Kidney (tissue), 14 donors: ENCODE data around the gene TMEM30A. TPM values are rescaled to one million over a fixed set of nuclear protein-coding genes. Genes with fewer than 3 reads are reported as not detected.

ENCODE experiments used
- DNase-seq, 5 donors: peaks; one replicate each; pipeline ENCODE4 v3.0.0-alpha.2; 2013 to 2020
- FAIRE-seq: peaks from 2 replicates; lab custom pipeline; 2012; peaks lifted over from hg19 to GRCh38; lab: Jason Lieb, UNC
- H3K27ac ChIP-seq, 2 donors: one replicate each; pipeline ENCODE4 v1.7.0; 2013; ENCODE audit warnings: low read depth in 2 of 2, low read length in 2 of 2, inconsistent platforms in 1 of 2
- H3K27me3 ChIP-seq: one replicate; pipeline ENCODE4 v1.7.1; 2013; ENCODE audit warnings: low read length, inconsistent platforms; ENCODE audit not compliant: control insufficient read depth, insufficient read depth
- H3K36me3 ChIP-seq, 3 donors: one replicate each; pipeline versions ENCODE4 v1.7.0 to v1.7.1; 2013; ENCODE audit warnings: low read length in 3 of 3, control low read depth in 1 of 3, inconsistent platforms in 1 of 3; ENCODE audit not compliant: insufficient read depth in 3 of 3, control insufficient read depth in 2 of 3
- H3K4me1 ChIP-seq, 3 donors: one replicate each; pipeline versions ENCODE4 v1.7.0 to v1.7.1; 2013; ENCODE audit warnings: low read length in 3 of 3, inconsistent platforms in 1 of 3, low read depth in 1 of 3; ENCODE audit not compliant: control insufficient read depth in 2 of 3, insufficient read depth in 2 of 3
- H3K4me3 ChIP-seq, 3 donors: one replicate each; pipeline versions ENCODE4 v1.7.0 to v1.8.1; 2013; ENCODE audit warnings: low read length in 3 of 3, control low read depth in 1 of 3, inconsistent platforms in 1 of 3
- H3K9ac ChIP-seq, 3 donors: one replicate each; pipeline versions ENCODE4 v1.7.0 to v1.7.1; 2013; ENCODE audit warnings: low read length in 3 of 3, control low read depth in 1 of 3, inconsistent platforms in 1 of 3
- H3K9me3 ChIP-seq, 3 donors: one replicate each; pipeline versions ENCODE4 v1.7.0 to v1.7.1; 2013; ENCODE audit warnings: low read length in 3 of 3, control low read depth in 1 of 3, inconsistent platforms in 1 of 3; ENCODE audit not compliant: control insufficient read depth in 2 of 3, insufficient read depth in 1 of 3
- intact Hi-C: fragments of 100-400 bp; cut with DNase I; formaldehyde crosslinking; loops from one replicate; pipeline ENCODE4 v1.11.1; 2022
- polyA plus RNA-seq: library from polyadenylated mRNA; stranded (reverse); fragments of 350-450 nt; fragmentation: Illumina TruSeq; extraction: RNeasy Lipid Tissue Mini Kit (QIAGEN cat#74804); gene quantifications from one replicate; pipeline ENCODE4 v1.2.3, GENCODE V29; 2014; ENCODE audit warnings: low read depth, low replicate concordance; ENCODE audit not compliant: insufficient read depth
- total RNA-seq: library from RNA; stranded (reverse); fragmentation: NEBNext Ultra II Directional; extraction: Animal tissue kit (Norgen Biotek cat#: 25700); gene quantifications from one replicate; pipeline ENCODE4 v1.2.1, GENCODE V29; 2021
- TF ChIP-seq, protein P1 (sequence below): IDR thresholded peaks from 3 replicates; pipeline ENCODE4 v1.5.1; 2012; ENCODE audit warnings: mild to moderate bottlenecking, moderate library complexity, borderline replicate concordance; ENCODE audit not compliant: insufficient read depth; ENCODE audit errors: extremely low read depth
- donor health status: control.
- donor health status: control.
- donor health status: control.
- donor health status: control.
- donor health status: control.
- donor health status: DM: yes; HTN: yes; CAD: no.
- donor health status: Normal renal cell carcinoma (clear cell type).

TMEM30A gene
- total and polyA plus RNA-seq, 2 donors from 2014 or later = 51.0 to 101 TPM

- DNase-seq (no peak), FAIRE-seq (no peak)
- H3K27ac ChIP-seq = no peak overlapping the region
- peaks cover 5 to 35% (median 17%) of the 10 kb centered on the region in 3 donors for H3K36me3 ChIP-seq
- no peaks in the 10 kb centered on the region for H3K4me1 ChIP-seq
- no peak overlapping the region for H3K4me3 ChIP-seq
- H3K27me3 ChIP-seq = no peaks in the 10 kb centered on the region
- no peak overlapping the region for H3K9ac ChIP-seq
- no peaks in the 10 kb centered on the region for H3K9me3 ChIP-seq
- intact Hi-C loops = no loop called here
- TF ChIP-seq, protein P1, sequence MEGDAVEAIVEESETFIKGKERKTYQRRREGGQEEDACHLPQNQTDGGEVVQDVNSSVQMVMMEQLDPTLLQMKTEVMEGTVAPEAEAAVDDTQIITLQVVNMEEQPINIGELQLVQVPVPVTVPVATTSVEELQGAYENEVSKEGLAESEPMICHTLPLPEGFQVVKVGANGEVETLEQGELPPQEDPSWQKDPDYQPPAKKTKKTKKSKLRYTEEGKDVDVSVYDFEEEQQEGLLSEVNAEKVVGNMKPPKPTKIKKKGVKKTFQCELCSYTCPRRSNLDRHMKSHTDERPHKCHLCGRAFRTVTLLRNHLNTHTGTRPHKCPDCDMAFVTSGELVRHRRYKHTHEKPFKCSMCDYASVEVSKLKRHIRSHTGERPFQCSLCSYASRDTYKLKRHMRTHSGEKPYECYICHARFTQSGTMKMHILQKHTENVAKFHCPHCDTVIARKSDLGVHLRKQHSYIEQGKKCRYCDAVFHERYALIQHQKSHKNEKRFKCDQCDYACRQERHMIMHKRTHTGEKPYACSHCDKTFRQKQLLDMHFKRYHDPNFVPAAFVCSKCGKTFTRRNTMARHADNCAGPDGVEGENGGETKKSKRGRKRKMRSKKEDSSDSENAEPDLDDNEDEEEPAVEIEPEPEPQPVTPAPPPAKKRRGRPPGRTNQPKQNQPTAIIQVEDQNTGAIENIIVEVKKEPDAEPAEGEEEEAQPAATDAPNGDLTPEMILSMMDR = no peak
Measured at GRCh38 chr6:75236630-75237029, 48.0 kb downstream of the TMEM30A start.

- H3K9ac ChIP-seq = no peak overlapping the region
- H3K4me1 ChIP-seq = peaks cover 0 to 4% (median 0%) of the 10 kb centered on the region in 3 donors
- no peak overlapping the region for H3K4me3 ChIP-seq
- no peak for FAIRE-seq
- H3K36me3 ChIP-seq = peaks cover 5 to 27% (median 17%) of the 10 kb centered on the region in 3 donors
- H3K27ac ChIP-seq = no peak overlapping the region
- H3K9me3 ChIP-seq = no peaks in the 10 kb centered on the region
- TF ChIP-seq, protein P1 = no peak
- H3K27me3 ChIP-seq = no peaks in the 10 kb centered on the region
- intact Hi-C loops = no loop called here
- DNase-seq = no peak
Measured at GRCh38 chr6:75235271-75235670, 49.3 kb downstream of the TMEM30A start.

DNA sequence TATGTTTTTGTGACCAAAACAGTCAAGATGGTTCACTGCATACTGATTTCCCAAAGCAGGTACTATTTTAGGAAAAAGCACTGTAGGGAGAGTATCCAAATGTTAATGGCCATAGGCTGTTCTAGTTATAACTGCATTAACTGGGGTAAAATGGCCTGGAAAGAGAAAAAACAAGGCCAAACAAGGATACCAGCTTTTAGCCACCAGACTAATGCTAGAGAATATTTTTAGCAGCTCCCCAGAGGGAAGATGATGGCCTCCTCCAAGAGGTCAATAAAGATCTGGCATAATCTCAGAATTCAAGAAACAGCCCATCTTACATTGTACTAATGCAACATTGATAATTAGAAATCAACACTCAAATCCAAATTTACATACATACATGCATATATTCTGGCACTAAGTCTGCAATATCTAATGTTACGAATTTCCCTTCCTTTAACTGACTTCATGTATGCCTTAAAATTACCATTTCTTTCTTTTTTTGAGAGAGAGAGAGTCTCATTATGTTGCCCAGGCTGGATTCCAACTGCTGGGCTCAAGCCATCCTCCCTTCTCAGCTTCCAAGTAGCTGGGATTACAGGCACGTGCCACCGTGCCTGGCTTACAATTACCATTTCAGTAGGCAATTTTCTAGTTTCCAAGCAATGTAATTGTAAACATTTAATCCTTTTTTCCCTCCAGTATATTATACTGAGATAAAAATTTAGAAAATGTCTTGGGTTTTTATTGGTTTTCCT, 50.3 kb downstream of the TMEM30A start:
- no peaks in the 10 kb centered on the region for H3K9me3 ChIP-seq
- DNase-seq (no peak), FAIRE-seq (no peak)
- no peak overlapping the region for H3K27ac ChIP-seq
- peaks cover 0 to 5% (median 0%) of the 10 kb centered on the region in 3 donors for H3K4me1 ChIP-seq
- TF ChIP-seq, protein P1 = no peak
- H3K36me3 ChIP-seq = peaks cover 3 to 25% (median 10%) of the 10 kb centered on the region in 3 donors
- no peak overlapping the region for H3K4me3 ChIP-seq
- intact Hi-C loops = no loop called here
- H3K9ac ChIP-seq = no peak overlapping the region
- H3K27me3 ChIP-seq = no peaks in the 10 kb centered on the region
